Measurements from ENCODE around the gene CCDC83.

The CCDC83 gene

DNA sequence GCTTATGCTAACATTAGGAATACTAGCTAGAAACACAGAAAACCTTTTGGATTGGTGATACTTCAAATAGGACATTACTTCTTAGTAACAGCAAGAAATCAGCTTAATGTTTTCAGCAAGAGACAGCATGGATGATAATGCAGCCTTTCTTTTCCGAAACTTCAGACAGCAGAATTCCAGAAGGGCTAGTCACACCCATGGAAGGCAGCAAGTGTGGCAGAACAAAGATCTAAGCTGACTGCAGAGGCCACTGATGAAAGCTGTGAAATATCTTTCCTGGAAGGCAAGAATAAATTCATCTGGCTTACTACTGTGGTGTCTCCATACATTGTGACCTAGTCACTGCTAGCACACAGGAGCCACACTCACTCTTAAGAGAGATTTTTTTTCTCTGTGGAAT is 100.3 kb downstream of the CCDC83 start:
- Histone ChIP-seq H2AFZ (ENCODE audit: low read depth, low read length) (no peak overlapping the region), H3K9me3 (ENCODE audit: low read length) (no peaks in the 10 kb centered on the region), H3K36me3 (ENCODE audit: insufficient read depth, low read length) (peaks cover 43% of the 10 kb centered on the region), H3K27me3 (ENCODE audit: insufficient read depth, low read length) (no peaks in the 10 kb centered on the region), H3K4me3 (ENCODE audit: low read length) (no peak overlapping the region), H3K4me1 (ENCODE audit: insufficient read depth, low read length) (no peaks in the 10 kb centered on the region)

DNA sequence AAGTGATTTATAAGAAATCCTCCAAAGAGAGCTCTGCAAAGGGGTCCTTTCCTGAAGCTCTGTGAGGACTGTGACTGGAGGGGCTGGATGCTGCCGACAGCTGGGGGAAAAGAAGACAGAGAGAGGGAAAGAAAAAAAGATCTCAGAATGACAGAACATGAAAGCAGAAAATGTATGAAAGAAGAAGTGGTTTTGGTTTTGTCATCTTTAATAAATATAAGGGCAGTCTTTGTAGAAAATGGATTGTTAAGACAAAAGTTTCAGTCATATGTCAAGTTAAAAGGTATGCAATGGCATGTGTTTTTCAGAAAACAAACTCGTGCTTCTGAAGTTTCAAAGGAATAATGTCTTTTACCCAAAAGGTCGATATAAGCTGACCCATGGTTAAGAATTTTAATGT is 105.5 kb downstream of the CCDC83 start:
- H2AFZ ChIP-seq (ENCODE audit: low read depth, low read length), result no peak overlapping the region
- H3K4me1 ChIP-seq (ENCODE audit: insufficient read depth, low read length), result no peaks in the 10 kb centered on the region
- no peak overlapping the region for H3K4me3 ChIP-seq (ENCODE audit: low read length)
- H3K9me3 ChIP-seq (ENCODE audit: low read length), result no peaks in the 10 kb centered on the region
- H3K27me3 ChIP-seq (ENCODE audit: insufficient read depth, low read length), result no peaks in the 10 kb centered on the region
- H3K36me3 ChIP-seq (ENCODE audit: insufficient read depth, low read length), result peaks cover 52% of the 10 kb centered on the region

GRCh38 chr11:85961130-85961529 is 105.9 kb downstream of the CCDC83 start:
- H3K4me1 ChIP-seq (ENCODE audit: insufficient read depth, low read length), result no peaks in the 10 kb centered on the region
- H3K4me3 ChIP-seq (ENCODE audit: low read length), result no peak overlapping the region
- no peak overlapping the region for H2AFZ ChIP-seq (ENCODE audit: low read depth, low read length)
- H3K36me3 ChIP-seq (ENCODE audit: insufficient read depth, low read length), result peaks cover 53% of the 10 kb centered on the region
- no peaks in the 10 kb centered on the region for H3K9me3 ChIP-seq (ENCODE audit: low read length)
- H3K27me3 ChIP-seq (ENCODE audit: insufficient read depth, low read length), result no peaks in the 10 kb centered on the region

DNA sequence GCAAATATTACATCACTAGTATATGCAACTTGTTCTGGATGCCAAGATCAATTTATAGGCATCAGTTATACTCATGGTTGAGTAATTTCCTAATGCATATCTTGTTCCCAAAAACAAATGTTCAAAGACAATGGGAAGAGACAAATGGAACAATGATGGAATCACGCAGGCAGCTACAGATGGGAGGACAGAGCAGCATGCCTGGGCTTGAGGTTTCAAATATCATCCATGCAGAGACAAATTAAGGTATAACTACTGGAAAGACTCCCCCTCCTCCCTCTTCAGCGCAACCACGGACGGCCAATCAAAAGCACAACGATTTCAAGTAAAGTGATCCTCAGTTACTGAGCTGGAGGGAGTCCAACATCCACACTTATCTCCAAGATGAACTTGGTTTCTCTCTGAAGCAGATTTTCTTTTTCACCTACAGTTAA is 106.8 kb downstream of the CCDC83 start:
- Histone ChIP-seq H3K4me3 (ENCODE audit: low read length) (no peak overlapping the region), H2AFZ (ENCODE audit: low read depth, low read length) (no peak overlapping the region), H3K4me1 (ENCODE audit: insufficient read depth, low read length) (no peaks in the 10 kb centered on the region), H3K27me3 (ENCODE audit: insufficient read depth, low read length) (no peaks in the 10 kb centered on the region), H3K36me3 (ENCODE audit: insufficient read depth, low read length) (peaks cover 51% of the 10 kb centered on the region), H3K9me3 (ENCODE audit: low read length) (no peaks in the 10 kb centered on the region)

DNA sequence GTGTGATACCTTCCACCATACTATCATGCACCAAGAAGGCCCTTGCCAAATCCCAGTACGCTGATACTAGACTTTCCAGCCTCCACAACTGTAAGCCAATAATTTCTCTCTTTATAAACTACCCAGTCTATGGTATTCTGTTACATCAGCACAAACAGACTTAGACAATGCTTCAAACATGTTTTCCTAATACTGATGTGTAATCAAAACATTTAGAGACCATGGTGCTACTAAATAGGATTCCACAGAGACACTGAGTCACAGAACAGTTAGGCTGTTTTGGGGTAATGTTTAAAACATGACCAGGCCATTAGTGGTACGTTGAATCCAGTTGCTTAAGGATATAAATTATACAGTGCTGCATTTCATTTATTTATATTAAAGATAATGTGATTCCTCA is 110.0 kb downstream of the CCDC83 start:
- Histone ChIP-seq H3K27me3 (ENCODE audit: insufficient read depth, low read length) (no peaks in the 10 kb centered on the region), H2AFZ (ENCODE audit: low read depth, low read length) (no peak overlapping the region), H3K4me3 (ENCODE audit: low read length) (no peak overlapping the region), H3K9me3 (ENCODE audit: low read length) (no peaks in the 10 kb centered on the region), H3K36me3 (ENCODE audit: insufficient read depth, low read length) (peaks cover 46% of the 10 kb centered on the region), H3K4me1 (ENCODE audit: insufficient read depth, low read length) (no peaks in the 10 kb centered on the region)

GRCh38 chr11:85967457-85967856 is 112.3 kb downstream of the CCDC83 start:
- Histone ChIP-seq H3K36me3 (ENCODE audit: insufficient read depth, low read length) (peaks cover 57% of the 10 kb centered on the region), H2AFZ (ENCODE audit: low read depth, low read length) (no peak overlapping the region), H3K4me3 (ENCODE audit: low read length) (no peak overlapping the region), H3K4me1 (ENCODE audit: insufficient read depth, low read length) (no peaks in the 10 kb centered on the region), H3K27me3 (ENCODE audit: insufficient read depth, low read length) (no peaks in the 10 kb centered on the region), H3K9me3 (ENCODE audit: low read length) (no peaks in the 10 kb centered on the region)
